H1 (cell line): ENCODE results near the gene MEGF9. TPM values are rescaled to one million over a fixed set of nuclear protein-coding genes. Genes with fewer than 3 reads are reported as not detected.

ENCODE experiments used
- SIN3A ChIP-seq, 2 experiments: IDR thresholded peaks in 1 of 2; conservative IDR thresholded peaks in 1 of 2; 2 replicates each; pipeline ENCODE4 v1.6.1; 2011 to 2012; ENCODE audit warnings: low read length in 2 of 2, improper control_type of control experiment in 1 of 2, low read depth in 1 of 2, mild to moderate bottlenecking in 1 of 2
- TCF12 ChIP-seq: IDR thresholded peaks from 2 replicates; pipeline ENCODE4 v1.6.1; 2011; ENCODE audit warnings: low read depth, mild to moderate bottlenecking, low read length
- polyA plus RNA-seq, 7 experiments: library from polyadenylated mRNA; depleted of rRNA in 3 of 7; stranded (reverse) in 5 of 7; unstranded in 2 of 7; fragments of >200 nt in 5 of 7; fragments of 200-250 nt in 2 of 7; gene quantifications; 1 replicate in 5 of 7; 2 replicates in 1 of 7; 4 replicates in 1 of 7; pipeline versions ENCODE4 v1.2.1 to v1.2.3, GENCODE V29; 2011 to 2013; ENCODE audit warnings: missing spikeins in 2 of 7, mixed read lengths in 2 of 7
- total RNA-seq: library from RNA; stranded (reverse); fragmentation: NEBNext Ultra II Directional; extraction: Animal tissue kit (Norgen Biotek cat#: 25700); gene quantifications from 2 replicates; pipeline ENCODE4 v1.2.1, GENCODE V29; 2021

MEGF9 gene
- total and polyA plus RNA-seq, 2 of the 8 experiments (the other 6 are each of a cell fraction or from before 2014, with no cell fraction given): 0.45 to 1.8 TPM

- TF ChIP-seq SIN3A (conservative IDR thresholded peaks at IDR 0.05 in 1 of 2, IDR thresholded peaks at IDR 0.05 in 1 of 2; ENCODE audit: low read depth in 1 of 2, low read length in 2 of 2) (no peak), TCF12 (no peak)
Measured at GRCh38 chr9:120659676-120660075, 54.6 kb downstream of the MEGF9 start (continued).
